ENCODE data around the gene TNFRSF25.

TNFRSF25 gene

DNA sequence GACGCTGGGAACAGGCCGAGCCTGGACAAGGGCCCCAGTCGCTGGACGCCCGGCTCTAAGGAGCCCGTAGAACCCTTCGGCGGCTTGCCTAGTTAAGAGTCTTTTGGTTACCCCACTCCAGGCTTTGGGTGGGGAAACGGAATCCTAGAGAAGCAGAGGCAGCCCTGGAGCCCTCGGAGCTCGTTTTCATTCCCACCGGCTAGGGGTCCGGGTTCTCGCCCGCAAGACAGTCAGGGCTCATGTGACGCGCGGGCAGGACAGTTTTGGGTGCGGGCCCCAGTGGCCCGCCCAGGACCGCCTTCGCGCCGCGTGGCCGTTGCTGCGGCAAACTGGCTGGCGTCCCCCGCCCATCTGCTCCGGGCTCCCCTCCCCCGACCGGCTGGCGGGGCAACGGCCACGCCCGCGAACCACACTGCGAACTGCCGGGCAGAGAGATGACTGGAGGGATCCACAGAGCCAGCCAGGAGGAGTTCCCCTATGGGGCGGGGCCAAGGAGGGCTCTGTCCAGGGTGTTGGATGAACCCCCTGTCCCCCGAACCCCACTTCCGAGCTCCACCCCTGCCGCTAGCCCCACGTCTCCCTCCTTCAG lies 45.4 kb downstream of the TNFRSF25 start:
- Histone ChIP-seq H3K27ac (ENCODE audit: low read length) (no peak overlapping the region), H3K4me1 (ENCODE audit: control insufficient read depth, low read depth, low read length) (peaks cover 5% of the 10 kb centered on the region), H3K9ac (ENCODE audit: low read length) (no peak overlapping the region), H3K36me3 (ENCODE audit: control insufficient read depth, low read depth, low read length) (no peaks in the 10 kb centered on the region), H3K27me3 (ENCODE audit: control insufficient read depth, insufficient read depth, low read length) (peaks cover 100% of the 10 kb centered on the region), H3K4me3 (ENCODE audit: low read length) (peak overlapping the region; percentile 39), H3K9me3 (ENCODE audit: control insufficient read depth, low read depth, low read length) (no peaks in the 10 kb centered on the region)

DNA sequence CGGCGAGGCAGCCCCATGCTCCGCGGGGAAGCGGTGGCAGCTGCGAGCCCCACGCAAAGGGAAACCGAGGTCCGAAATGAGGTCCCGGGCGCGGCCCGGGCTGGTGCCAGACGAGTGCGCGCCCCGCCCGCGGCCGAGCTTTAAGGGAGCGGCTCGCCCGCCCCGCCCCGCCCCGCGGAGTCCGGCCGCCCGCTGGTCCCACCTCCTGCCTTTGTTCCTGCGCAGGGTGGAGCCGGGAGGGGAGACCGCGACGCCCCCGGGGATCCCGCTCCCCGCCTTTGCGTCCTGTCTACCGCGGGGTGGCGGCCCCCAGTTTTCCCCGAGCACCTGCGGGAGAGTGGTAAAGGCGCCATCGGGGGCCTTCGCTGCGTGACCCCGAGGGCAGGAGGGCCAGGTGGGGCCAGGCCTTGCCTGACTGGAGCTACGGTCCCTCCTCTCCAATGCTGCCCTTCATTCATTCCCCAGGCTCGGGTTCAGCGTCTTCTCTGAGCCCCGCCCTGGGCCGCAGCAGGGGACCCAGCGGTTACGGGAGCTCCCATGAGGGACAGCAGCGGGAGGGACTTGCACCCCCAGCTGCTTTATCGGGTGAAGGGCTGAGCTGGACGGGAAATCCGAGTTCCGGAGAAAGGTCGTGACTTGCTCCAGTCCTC lies 46.0 kb downstream of the TNFRSF25 start, which contains the start of gene HES2:
HES2 (minus strand) TSS at position 116 of the 650 bp plus-strand sequence; CDS start at position 17, 99 bp downstream.
- Histone ChIP-seq H3K4me1 (ENCODE audit: control insufficient read depth, low read depth, low read length) (peaks cover 5% of the 10 kb centered on the region), H3K4me3 (ENCODE audit: low read length) (peak within 1 kb of the TSS; percentile 39), H3K36me3 (ENCODE audit: control insufficient read depth, low read depth, low read length) (no peaks in the 10 kb centered on the region), H3K9ac (ENCODE audit: low read length) (no peak within 1 kb of the TSS), H3K27me3 (ENCODE audit: control insufficient read depth, insufficient read depth, low read length) (peaks cover 100% of the 10 kb centered on the region), H3K27ac (ENCODE audit: low read length) (no peak within 1 kb of the TSS), H3K9me3 (ENCODE audit: control insufficient read depth, low read depth, low read length) (no peaks in the 10 kb centered on the region)

DNA sequence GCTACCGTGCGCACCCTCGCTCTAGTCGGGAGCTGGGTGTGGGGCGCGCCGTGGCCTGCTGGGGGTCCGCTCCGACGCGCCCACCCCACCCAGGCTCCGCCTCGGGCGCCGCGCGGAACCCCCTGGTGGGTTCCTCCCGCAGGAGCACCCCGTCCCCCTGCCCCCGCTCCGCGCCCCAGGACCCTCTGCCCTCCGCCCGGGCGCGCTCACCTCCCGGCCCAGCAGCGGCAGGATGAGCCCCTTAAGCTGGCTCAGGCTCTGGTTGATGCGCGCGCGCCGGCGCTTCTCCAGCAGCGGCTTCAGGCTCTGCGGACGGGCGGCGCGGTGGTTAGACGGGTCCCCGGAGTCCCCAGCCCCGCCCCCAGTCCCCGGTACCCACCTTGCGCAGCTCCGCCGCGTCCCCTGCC lies 46.6 kb downstream of the TNFRSF25 start:
- peaks cover 100% of the 10 kb centered on the region for H3K27me3 ChIP-seq (ENCODE audit: control insufficient read depth, insufficient read depth, low read length)

DNA sequence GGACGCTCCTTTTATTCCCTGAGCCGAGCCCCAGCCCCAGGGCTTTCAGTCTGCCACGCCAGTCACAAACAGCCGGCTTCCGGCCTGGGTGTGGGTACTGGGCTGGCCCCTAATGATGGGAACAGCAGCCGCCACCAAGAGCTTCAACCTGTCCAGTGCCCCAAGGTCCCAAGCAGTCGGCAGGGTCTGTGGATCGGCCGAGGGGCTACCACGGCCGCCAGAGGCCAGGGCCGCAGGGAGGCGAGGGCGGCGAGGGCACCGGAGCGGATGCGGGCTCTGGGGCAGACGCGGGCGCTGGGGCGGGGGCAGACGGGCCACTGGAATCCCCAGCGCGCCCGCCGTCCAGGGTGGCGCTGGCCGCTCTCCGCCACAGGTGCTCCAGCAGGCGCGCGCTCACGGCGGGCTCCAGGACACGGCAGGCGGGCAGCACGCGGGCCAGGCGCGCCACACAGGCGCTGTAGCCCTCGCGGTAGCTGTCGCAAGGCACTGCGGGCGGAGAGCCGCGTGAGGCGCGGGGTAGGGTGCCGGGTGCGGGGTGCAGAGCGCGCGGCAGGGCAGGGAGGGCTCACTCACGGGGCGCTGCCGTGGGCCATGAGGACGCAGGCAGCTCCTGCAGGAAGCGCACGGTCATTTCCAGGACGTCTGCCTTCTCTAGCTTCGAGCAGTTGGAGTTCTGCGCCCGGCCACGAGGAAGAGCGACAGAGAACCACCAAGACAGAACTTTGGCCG lies 47.1 kb downstream of the TNFRSF25 start:
- Histone ChIP-seq H3K27me3 (ENCODE audit: control insufficient read depth, insufficient read depth, low read length) (peaks cover 98% of the 10 kb centered on the region), H3K4me3 (ENCODE audit: low read length) (peak overlapping the region; percentile 39), H3K4me1 (ENCODE audit: control insufficient read depth, low read depth, low read length) (peaks cover 9% of the 10 kb centered on the region), H3K9ac (ENCODE audit: low read length) (no peak overlapping the region), H3K36me3 (ENCODE audit: control insufficient read depth, low read depth, low read length) (no peaks in the 10 kb centered on the region), H3K27ac (ENCODE audit: low read length) (no peak overlapping the region), H3K9me3 (ENCODE audit: control insufficient read depth, low read depth, low read length) (no peaks in the 10 kb centered on the region)

More for the DNA sequence above, 46.6 kb downstream of the TNFRSF25 start:
- Histone ChIP-seq H3K27ac (ENCODE audit: low read length) (no peak overlapping the region), H3K9me3 (ENCODE audit: control insufficient read depth, low read depth, low read length) (no peaks in the 10 kb centered on the region), H3K4me3 (ENCODE audit: low read length) (peak overlapping the region; percentile 39), H3K4me1 (ENCODE audit: control insufficient read depth, low read depth, low read length) (peaks cover 9% of the 10 kb centered on the region), H3K36me3 (ENCODE audit: control insufficient read depth, low read depth, low read length) (no peaks in the 10 kb centered on the region), H3K9ac (ENCODE audit: low read length) (no peak overlapping the region)

DNA sequence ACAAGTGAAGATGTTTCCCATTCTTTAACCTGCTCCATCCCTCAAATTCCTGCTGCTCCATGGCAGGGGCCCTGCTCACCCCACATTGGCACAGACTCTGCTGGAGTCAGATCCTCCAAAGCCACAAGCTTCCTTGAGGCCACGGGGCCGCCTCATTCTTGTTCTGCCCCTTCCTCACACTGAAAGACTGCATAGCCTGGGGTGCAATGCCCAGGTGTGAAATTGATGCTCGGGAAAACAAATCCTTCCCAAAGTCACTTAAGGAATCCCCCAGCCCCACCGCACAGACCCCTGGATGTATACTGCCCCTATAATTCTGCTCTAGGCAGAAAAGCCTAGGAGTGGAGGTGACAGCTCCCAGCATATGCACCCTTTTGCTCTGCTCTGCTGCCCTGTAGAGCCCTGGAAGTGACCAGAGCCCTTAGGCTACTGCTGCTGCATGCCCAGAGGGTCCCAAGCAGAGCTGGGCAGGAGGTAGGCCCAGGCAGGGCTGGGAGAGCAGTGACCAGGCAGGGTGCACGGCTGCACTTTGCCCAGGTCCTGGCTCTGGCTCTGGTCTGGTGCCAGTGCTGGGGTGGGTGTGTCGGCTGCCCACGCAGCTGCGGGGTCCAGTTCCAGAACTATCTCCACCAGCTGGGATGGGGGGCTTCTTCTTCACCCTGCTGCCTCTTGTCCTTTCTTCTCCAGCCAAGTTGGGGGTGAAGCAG lies 47.9 kb downstream of the TNFRSF25 start:
- H3K27me3 ChIP-seq (ENCODE audit: control insufficient read depth, insufficient read depth, low read length): peaks cover 90% of the 10 kb centered on the region
- H3K36me3 ChIP-seq (ENCODE audit: control insufficient read depth, low read depth, low read length): no peaks in the 10 kb centered on the region
- H3K27ac ChIP-seq (ENCODE audit: low read length): no peak overlapping the region
- no peaks in the 10 kb centered on the region for H3K9me3 ChIP-seq (ENCODE audit: control insufficient read depth, low read depth, low read length)
- H3K9ac ChIP-seq (ENCODE audit: low read length): no peak overlapping the region
- no peak overlapping the region for H3K4me3 ChIP-seq (ENCODE audit: low read length)
- H3K4me1 ChIP-seq (ENCODE audit: control insufficient read depth, low read depth, low read length): peaks cover 9% of the 10 kb centered on the region

DNA sequence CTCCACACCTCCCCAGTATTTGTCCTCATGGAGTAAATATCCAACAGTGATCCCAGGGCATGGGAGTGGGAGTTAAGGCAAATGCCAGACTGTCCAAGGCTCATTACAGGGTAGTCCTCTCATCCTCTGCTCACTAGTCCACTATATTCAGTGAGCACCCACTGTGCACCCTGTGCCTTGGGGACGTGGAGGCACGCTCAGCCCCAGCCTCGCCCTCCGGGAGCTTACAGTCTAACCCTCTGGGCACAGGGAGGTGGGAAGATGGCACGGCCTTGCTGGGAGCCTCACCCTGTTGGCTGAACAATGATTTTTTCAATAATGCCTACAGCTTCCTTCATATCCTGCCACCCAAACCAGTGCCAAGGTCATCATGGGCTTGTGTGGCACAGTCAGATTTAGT lies 49.1 kb downstream of the TNFRSF25 start:
- Histone ChIP-seq H3K4me3 (ENCODE audit: low read length) (no peak overlapping the region), H3K27me3 (ENCODE audit: control insufficient read depth, insufficient read depth, low read length) (peaks cover 82% of the 10 kb centered on the region), H3K36me3 (ENCODE audit: control insufficient read depth, low read depth, low read length) (no peaks in the 10 kb centered on the region), H3K9ac (ENCODE audit: low read length) (no peak overlapping the region), H3K4me1 (ENCODE audit: control insufficient read depth, low read depth, low read length) (peaks cover 9% of the 10 kb centered on the region), H3K9me3 (ENCODE audit: control insufficient read depth, low read depth, low read length) (no peaks in the 10 kb centered on the region), H3K27ac (ENCODE audit: low read length) (no peak overlapping the region)

DNA sequence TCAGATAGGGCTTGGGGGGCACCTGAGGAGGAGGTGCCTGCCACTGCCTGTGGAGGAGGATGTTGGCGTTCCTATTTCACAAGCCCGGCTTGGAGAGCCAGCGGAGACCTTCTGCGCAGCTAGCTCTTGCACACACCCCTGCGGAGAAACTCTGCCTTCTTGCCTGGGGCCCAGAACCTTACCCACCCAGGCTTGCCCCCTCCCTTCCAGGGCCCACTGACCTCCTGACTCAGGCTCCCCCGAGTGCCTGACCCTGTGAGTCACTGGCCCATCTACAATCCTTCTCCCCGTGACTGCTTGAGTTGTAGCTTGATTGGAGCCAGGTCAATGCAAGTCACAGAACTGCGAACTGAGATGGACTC lies 49.7 kb downstream of the TNFRSF25 start:
- H3K27me3 ChIP-seq (ENCODE audit: control insufficient read depth, insufficient read depth, low read length): peaks cover 75% of the 10 kb centered on the region
- no peak overlapping the region for H3K9ac ChIP-seq (ENCODE audit: low read length)
- no peaks in the 10 kb centered on the region for H3K9me3 ChIP-seq (ENCODE audit: control insufficient read depth, low read depth, low read length)
- H3K36me3 ChIP-seq (ENCODE audit: control insufficient read depth, low read depth, low read length): no peaks in the 10 kb centered on the region
- no peak overlapping the region for H3K27ac ChIP-seq (ENCODE audit: low read length)
- peaks cover 9% of the 10 kb centered on the region for H3K4me1 ChIP-seq (ENCODE audit: control insufficient read depth, low read depth, low read length)
- H3K4me3 ChIP-seq (ENCODE audit: low read length): no peak overlapping the region

DNA sequence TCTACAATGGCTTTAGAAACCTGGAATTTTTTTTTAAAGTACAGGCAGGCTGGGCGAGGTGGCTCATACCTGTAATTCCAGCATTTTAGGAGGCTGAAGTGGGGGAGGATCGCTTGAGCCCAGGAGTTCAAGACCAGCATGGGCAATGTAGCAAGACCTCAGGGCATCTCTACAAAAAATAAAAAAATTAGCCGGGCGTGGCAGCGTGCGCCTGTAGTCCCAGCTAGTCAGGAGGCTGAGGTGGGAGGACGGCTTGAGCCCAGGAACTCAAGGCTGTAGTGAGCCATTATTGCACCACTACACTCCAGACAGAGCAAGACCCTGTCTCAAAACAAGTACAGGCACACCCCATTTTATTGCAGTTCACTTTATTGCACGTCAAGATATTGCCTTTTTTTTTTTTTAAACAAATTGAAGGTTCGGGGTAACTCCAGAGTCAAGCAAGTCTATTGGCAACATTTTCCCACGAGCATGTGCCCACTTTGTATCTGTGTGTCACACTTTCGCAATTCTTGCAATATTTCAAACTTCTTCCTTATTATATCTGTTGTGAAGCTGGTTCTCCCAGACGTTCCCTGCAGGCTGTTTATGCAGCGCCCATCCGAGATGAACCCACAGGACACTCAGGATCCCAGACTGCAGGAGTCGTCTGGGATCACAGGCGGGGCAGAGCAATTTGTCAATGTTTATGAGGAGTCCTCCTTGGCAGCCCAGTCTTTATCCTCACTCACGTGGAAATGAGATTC lies 50.9 kb downstream of the TNFRSF25 start:
- H3K27me3 ChIP-seq (ENCODE audit: control insufficient read depth, insufficient read depth, low read length): peaks cover 63% of the 10 kb centered on the region
- no peaks in the 10 kb centered on the region for H3K36me3 ChIP-seq (ENCODE audit: control insufficient read depth, low read depth, low read length)
- no peak overlapping the region for H3K27ac ChIP-seq (ENCODE audit: low read length)
- no peaks in the 10 kb centered on the region for H3K9me3 ChIP-seq (ENCODE audit: control insufficient read depth, low read depth, low read length)
- no peak overlapping the region for H3K9ac ChIP-seq (ENCODE audit: low read length)
- H3K4me1 ChIP-seq (ENCODE audit: control insufficient read depth, low read depth, low read length): peaks cover 5% of the 10 kb centered on the region
- no peak overlapping the region for H3K4me3 ChIP-seq (ENCODE audit: low read length)

DNA sequence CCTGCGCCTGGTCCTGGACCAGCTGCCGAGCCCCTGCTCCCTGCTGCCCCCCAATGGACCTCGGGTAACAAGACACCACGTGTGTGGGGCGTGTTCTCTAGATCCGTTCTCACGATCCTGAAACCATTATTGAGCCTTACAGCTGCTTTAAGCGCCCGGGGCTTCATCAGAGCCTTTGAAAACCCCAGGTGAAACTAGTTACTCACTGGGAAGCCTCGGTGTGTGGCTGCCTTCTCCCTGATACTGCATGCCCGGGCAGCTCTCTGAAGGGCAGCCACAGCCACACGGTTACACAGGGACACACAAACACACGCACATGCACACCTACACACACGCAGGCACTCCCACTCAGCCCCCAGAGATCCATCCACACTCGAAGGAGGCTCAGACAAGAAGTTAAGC lies 51.5 kb downstream of the TNFRSF25 start:
- Histone ChIP-seq H3K27ac (ENCODE audit: low read length) (no peak overlapping the region), H3K36me3 (ENCODE audit: control insufficient read depth, low read depth, low read length) (no peaks in the 10 kb centered on the region), H3K27me3 (ENCODE audit: control insufficient read depth, insufficient read depth, low read length) (peaks cover 57% of the 10 kb centered on the region), H3K9me3 (ENCODE audit: control insufficient read depth, low read depth, low read length) (no peaks in the 10 kb centered on the region), H3K4me1 (ENCODE audit: control insufficient read depth, low read depth, low read length) (peaks cover 4% of the 10 kb centered on the region), H3K4me3 (ENCODE audit: low read length) (no peak overlapping the region), H3K9ac (ENCODE audit: low read length) (no peak overlapping the region)

DNA sequence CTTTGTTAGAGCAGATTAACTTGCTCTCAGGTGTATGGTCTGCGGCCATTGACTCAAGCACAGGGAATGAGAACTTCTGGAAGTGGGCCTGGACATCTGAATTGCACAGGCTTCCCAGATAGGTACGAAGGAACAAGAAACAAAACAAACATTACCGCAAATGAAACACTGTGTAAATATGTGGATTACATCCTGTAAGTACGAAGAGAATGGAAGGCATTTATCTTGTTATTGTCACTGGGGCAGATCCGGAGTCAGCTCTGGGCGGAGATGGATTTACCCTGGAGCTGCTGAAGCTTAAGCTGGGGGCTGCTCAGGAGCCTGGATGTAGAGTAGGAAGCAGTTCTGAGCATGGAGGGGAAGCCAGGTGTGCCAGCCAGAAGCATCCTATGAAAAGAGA lies 53.1 kb downstream of the TNFRSF25 start:
- peaks cover 4% of the 10 kb centered on the region for H3K4me1 ChIP-seq (ENCODE audit: control insufficient read depth, low read depth, low read length)
- no peak overlapping the region for H3K4me3 ChIP-seq (ENCODE audit: low read length)
- no peaks in the 10 kb centered on the region for H3K36me3 ChIP-seq (ENCODE audit: control insufficient read depth, low read depth, low read length)
- H3K9ac ChIP-seq (ENCODE audit: low read length): no peak overlapping the region
- no peak overlapping the region for H3K27ac ChIP-seq (ENCODE audit: low read length)
- H3K27me3 ChIP-seq (ENCODE audit: control insufficient read depth, insufficient read depth, low read length): peaks cover 42% of the 10 kb centered on the region
- no peaks in the 10 kb centered on the region for H3K9me3 ChIP-seq (ENCODE audit: control insufficient read depth, low read depth, low read length)
